CD4-positive, alpha-beta T cell treated with Interleukin-10 for 1 hour (primary cell): ENCODE results near the gene TM4SF20.

Source experiments
- DNase-seq: peaks from one replicate; pipeline ENCODE4 v3.0.0-alpha.2; 2020

The TM4SF20 gene

GRCh38 chr2:227312579-227312978 is 66.5 kb downstream of the TM4SF20 start:
- no peak for DNase-seq
